Gastroesophageal sphincter (tissue), 3 donors: ENCODE results near the gene FMN2.

ENCODE experiments used
- EP300 ChIP-seq: sonication (generic); formaldehyde crosslinking; IDR thresholded peaks from one replicate; pipeline ENCODE4 v1.6.1; 2017; ENCODE audit warnings: antibody characterized with exemption, mild to moderate bottlenecking
- POLR2A ChIP-seq, 2 donors: fragments of 450-650 bp; IDR thresholded peaks; one replicate each; pipeline ENCODE4 v1.6.1; 2017; ENCODE audit warnings: antibody characterized with exemption in 2 of 2, mild to moderate bottlenecking in 2 of 2, moderate library complexity in 1 of 2
- POLR2AphosphoS5 ChIP-seq: sonication (generic); formaldehyde crosslinking; IDR thresholded peaks from one replicate; pipeline ENCODE4 v1.6.1; 2017; ENCODE audit warnings: antibody characterized with exemption
- TF ChIP-seq, protein P1 (sequence below), 4 experiments: fragments of 200-600 bp in 2 of 4; fragments of 450-650 bp in 2 of 4; sonication (generic) in 1 of 4; IDR thresholded peaks; one replicate each; pipeline ENCODE4 v1.5.1; 2017 to 2019; ENCODE audit warnings: antibody characterized with exemption in 4 of 4, mild to moderate bottlenecking in 2 of 4, moderate library complexity in 2 of 4

DNA sequence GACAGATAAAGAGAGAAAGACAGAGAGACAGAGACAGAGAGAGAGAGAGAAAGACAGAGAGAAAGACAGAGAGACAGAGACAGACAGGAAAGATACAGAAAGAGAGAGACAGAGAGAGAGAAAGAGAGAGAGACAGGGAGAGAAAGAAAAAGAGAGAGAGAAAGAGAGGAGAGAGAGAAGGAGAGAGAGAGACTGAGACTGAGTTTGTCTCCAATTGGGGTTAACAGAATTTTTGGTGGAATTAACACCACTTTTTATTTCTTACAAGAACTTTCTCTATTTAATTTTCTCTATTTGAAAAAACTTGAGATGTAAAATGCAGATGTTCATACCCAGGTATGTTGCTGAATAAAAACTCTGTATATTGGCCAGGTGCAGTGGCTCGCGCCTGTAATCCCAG is 56.6 kb downstream of the FMN2 start:
- TF ChIP-seq, protein P1, sequence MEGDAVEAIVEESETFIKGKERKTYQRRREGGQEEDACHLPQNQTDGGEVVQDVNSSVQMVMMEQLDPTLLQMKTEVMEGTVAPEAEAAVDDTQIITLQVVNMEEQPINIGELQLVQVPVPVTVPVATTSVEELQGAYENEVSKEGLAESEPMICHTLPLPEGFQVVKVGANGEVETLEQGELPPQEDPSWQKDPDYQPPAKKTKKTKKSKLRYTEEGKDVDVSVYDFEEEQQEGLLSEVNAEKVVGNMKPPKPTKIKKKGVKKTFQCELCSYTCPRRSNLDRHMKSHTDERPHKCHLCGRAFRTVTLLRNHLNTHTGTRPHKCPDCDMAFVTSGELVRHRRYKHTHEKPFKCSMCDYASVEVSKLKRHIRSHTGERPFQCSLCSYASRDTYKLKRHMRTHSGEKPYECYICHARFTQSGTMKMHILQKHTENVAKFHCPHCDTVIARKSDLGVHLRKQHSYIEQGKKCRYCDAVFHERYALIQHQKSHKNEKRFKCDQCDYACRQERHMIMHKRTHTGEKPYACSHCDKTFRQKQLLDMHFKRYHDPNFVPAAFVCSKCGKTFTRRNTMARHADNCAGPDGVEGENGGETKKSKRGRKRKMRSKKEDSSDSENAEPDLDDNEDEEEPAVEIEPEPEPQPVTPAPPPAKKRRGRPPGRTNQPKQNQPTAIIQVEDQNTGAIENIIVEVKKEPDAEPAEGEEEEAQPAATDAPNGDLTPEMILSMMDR (IDR thresholded peaks at IDR 0.05), result no peak
- TF ChIP-seq EP300 (no peak), POLR2A (IDR thresholded peaks at IDR 0.05) (no peak), POLR2AphosphoS5 (no peak)
